Ishikawa (cell line): ENCODE data around the gene CHD9NB.

Source experiments
- CEBPB ChIP-seq: IDR thresholded peaks from 2 replicates; pipeline ENCODE4 v1.6.1; 2012
- EP300 ChIP-seq: IDR thresholded peaks from 2 replicates; pipeline ENCODE4 v1.6.1; 2012; ENCODE audit warnings: borderline replicate concordance
- RAD21 ChIP-seq: IDR thresholded peaks from 2 replicates; pipeline ENCODE4 v1.6.1; 2012; ENCODE audit warnings: low read depth
- TCF12 ChIP-seq: IDR thresholded peaks from 2 replicates; pipeline ENCODE4 v1.6.1; 2012; ENCODE audit warnings: low read depth
- YY1 ChIP-seq: IDR thresholded peaks from 2 replicates; pipeline ENCODE4 v1.6.1; 2012; ENCODE audit warnings: low read depth
- TF ChIP-seq, protein P1 (sequence below): IDR thresholded peaks from 2 replicates; pipeline ENCODE4 v1.6.1; 2012; ENCODE audit warnings: low read depth, mild to moderate bottlenecking

- TF ChIP-seq YY1 (peak; percentile 5; the same call in 1 of the 2 replicates), CEBPB (no peak), TCF12 (no peak), RAD21 (no peak), EP300 (no peak)
- TF ChIP-seq, protein P1, sequence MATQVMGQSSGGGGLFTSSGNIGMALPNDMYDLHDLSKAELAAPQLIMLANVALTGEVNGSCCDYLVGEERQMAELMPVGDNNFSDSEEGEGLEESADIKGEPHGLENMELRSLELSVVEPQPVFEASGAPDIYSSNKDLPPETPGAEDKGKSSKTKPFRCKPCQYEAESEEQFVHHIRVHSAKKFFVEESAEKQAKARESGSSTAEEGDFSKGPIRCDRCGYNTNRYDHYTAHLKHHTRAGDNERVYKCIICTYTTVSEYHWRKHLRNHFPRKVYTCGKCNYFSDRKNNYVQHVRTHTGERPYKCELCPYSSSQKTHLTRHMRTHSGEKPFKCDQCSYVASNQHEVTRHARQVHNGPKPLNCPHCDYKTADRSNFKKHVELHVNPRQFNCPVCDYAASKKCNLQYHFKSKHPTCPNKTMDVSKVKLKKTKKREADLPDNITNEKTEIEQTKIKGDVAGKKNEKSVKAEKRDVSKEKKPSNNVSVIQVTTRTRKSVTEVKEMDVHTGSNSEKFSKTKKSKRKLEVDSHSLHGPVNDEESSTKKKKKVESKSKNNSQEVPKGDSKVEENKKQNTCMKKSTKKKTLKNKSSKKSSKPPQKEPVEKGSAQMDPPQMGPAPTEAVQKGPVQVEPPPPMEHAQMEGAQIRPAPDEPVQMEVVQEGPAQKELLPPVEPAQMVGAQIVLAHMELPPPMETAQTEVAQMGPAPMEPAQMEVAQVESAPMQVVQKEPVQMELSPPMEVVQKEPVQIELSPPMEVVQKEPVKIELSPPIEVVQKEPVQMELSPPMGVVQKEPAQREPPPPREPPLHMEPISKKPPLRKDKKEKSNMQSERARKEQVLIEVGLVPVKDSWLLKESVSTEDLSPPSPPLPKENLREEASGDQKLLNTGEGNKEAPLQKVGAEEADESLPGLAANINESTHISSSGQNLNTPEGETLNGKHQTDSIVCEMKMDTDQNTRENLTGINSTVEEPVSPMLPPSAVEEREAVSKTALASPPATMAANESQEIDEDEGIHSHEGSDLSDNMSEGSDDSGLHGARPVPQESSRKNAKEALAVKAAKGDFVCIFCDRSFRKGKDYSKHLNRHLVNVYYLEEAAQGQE: no peak
Measured at GRCh38 chr16:53100131-53100748, 47.5 kb upstream of the CHD9NB start.
